Measurements from ENCODE around the gene TUBAL3. TPM values are rescaled to one million over a fixed set of nuclear protein-coding genes. Genes with fewer than 3 reads are reported as not detected.
A peak's percentile ranks its signal among the peaks of the same experiment; 100 is the strongest.

Gene TUBAL3
- total RNA-seq, result under 1 TPM; 0.21 to 0.31 TPM
- long read RNA-seq, result 0 reads

- intact Hi-C loops (cut with DNase I), result no loop called here
- DNase-seq (peak; percentile 29), ATAC-seq (peak in 1 of 2 donors; percentile 47)
These were observed at the start of gene TUBAL3 for GRCh38 chr10:5404208-5405041. Gene TUBAL3 (minus strand): TSS chr10:5404828. CDS start chr10:5404792, 36 bp downstream.

DNA sequence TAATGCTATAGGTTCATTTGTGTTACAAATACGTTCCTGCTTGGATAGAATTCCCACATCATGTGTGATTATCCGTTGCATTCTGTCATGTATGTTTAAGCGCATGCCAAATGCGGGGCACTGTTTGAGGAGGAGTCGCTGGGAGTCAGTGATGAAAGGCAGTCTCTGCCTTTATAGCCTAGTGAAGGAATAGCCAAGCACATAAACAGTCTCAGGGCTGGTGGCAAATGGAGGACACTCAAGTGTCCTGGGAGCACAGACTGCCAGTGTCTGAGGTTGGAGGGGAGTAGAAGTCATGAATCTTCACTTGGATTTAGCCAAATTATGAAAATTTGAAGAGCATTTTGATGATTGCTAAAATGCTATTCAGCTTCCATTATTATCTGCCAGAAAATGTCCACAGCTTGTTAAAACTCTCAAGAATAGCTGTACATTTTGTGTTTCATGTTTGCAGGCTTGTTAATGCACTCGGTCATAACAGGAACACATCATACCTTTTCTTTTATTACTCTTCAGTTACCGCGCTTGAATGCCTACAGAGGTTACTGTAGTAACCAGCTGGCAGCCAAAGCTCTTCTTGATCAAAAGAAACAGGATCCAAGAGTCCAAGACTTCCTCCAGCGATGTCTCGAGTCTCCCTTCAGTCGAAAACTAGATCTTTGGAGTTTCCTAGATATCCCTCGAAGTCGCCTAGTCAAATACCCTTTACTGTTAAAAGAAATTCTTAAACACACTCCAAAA lies 49.3 kb upstream of the TUBAL3 start:
- ATAC-seq (no peak), DNase-seq (no peak)
- intact Hi-C loops (cut with DNase I), result no loop called here

- no peak for DNase-seq
- ATAC-seq, result no peak
- intact Hi-C loops (cut with DNase I), result no loop called here
These were observed 46.2 kb upstream of the TUBAL3 start for GRCh38 chr10:5450605-5451384.

GRCh38 chr10:5449823-5450222 lies 45.2 kb upstream of the TUBAL3 start:
- DNase-seq, result no peak
- intact Hi-C loops (cut with DNase I), result loop anchor here in 1 of 2 donors (10.0 kb wide), 1 partner anchor 425 kb away; no protein-coding TSS in a partner anchor
- ATAC-seq, result peak; percentile 35 to 76

DNA sequence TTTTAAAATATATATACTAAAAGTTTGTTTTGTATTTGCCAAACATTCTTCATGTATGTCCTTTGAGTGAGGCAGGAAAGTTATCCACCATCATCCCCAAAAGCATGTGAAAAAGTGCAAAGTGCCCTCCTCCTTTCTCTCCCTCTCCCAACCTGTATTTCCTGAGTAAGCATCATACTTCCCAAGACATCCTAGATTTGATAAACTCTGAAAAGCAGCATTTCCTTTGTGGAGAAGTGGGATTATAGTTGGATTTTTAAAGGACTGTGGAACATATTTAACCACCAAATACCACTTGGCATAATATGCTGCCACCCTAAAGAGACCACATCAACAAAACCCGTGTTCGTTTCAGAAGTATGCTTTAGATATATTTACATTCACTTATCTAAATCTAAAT lies 44.6 kb upstream of the TUBAL3 start:
- intact Hi-C loops (cut with DNase I), result loop anchor here in 1 of 2 donors (10.0 kb wide), 1 partner anchor 426 kb away; no protein-coding TSS in a partner anchor
- ATAC-seq (no peak), DNase-seq (no peak)

- ATAC-seq, result no peak
- intact Hi-C loops (cut with DNase I), result loop anchor here in 1 of 2 donors (10.0 kb wide), 1 partner anchor 426 kb away; no protein-coding TSS in a partner anchor
These were observed 43.8 kb upstream of the TUBAL3 start for GRCh38 chr10:5448333-5449001.

GRCh38 chr10:5447611-5448071 lies 43.0 kb upstream of the TUBAL3 start:
- no peak for ATAC-seq
- intact Hi-C loops (cut with DNase I), result loop anchor here in 1 of 2 donors (10.0 kb wide), 1 partner anchor 427 kb away; no protein-coding TSS in a partner anchor
- no peak for DNase-seq

More at GRCh38 chr10:5448333-5449001, 43.8 kb upstream of the TUBAL3 start:
- DNase-seq, result no peak

- intact Hi-C loops (cut with DNase I), result loop anchor here in 1 of 2 donors (10.0 kb wide), 1 partner anchor 428 kb away; no protein-coding TSS in a partner anchor
- ATAC-seq, result no peak
- no peak for DNase-seq
These were observed 42.4 kb upstream of the TUBAL3 start for GRCh38 chr10:5447056-5447455.

DNA sequence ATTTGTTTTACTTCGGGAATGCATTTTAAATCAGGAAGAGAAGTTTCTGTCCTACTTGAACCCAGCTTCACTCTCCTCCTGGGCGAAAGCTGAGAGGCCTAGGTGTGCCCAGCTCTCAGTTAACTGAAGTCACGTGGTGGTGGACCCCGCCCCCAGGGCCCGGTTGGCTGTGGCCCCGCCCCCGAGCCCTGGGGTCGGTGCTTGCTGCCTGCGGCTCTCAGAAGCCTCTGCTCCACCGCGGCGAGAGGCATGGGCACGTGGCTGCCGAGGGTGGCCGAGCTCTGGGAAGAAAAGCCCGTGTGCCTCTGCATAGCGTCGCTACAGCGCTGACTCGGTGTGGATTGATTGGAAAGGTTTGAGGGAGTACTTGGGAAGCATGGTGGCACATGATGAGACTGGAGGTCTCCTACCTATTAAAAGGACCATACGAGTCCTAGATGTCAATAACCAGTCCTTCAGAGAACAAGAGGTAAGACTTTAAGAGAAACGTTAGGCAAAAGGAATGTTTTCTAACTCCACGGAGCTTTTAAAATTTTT lies 41.8 kb upstream of the TUBAL3 start:
- intact Hi-C loops (cut with DNase I), result loop anchor here in 1 of 2 donors (10.0 kb wide), 1 partner anchor 428 kb away; no protein-coding TSS in a partner anchor
- peak; percentile 97 to 98 for ATAC-seq
- DNase-seq, result peak; percentile 93

DNA sequence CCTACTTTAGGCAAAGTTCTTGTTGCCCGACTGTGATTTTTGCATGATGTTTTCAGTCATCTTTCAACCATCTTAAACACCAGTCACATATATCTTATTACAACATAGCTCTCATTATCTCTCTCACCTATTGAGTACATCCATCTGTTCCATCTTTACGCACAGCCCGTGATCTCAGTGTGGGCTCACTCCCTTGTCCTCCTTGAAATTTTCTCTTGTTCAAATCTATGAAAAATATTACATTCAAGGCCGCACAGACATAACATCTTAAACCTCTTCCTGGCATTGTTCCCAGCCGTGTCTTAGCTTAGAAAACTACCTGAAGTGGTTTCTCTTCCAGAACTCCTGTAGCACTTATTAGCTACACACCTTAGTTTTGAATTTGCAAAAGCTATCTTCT lies 40.4 kb upstream of the TUBAL3 start:
- intact Hi-C loops (cut with DNase I), result loop anchor here in 1 of 2 donors (10.0 kb wide), 1 partner anchor 430 kb away; no protein-coding TSS in a partner anchor
- no peak for ATAC-seq
- DNase-seq, result no peak

- ATAC-seq, result no peak
- intact Hi-C loops (cut with DNase I), result loop anchor here (5.0 to 10.0 kb wide), 2 partner anchors 179 to 431 kb away; no protein-coding TSS in a partner anchor
- DNase-seq, result no peak
These were observed 38.8 kb upstream of the TUBAL3 start for GRCh38 chr10:5443429-5443828.

- intact Hi-C loops (cut with DNase I), result loop anchor here (5.0 to 10.0 kb wide), 2 partner anchors 179 to 432 kb away; no protein-coding TSS in a partner anchor
- ATAC-seq, result no peak
- DNase-seq, result no peak
These were observed 38.4 kb upstream of the TUBAL3 start for GRCh38 chr10:5442990-5443370.

DNA sequence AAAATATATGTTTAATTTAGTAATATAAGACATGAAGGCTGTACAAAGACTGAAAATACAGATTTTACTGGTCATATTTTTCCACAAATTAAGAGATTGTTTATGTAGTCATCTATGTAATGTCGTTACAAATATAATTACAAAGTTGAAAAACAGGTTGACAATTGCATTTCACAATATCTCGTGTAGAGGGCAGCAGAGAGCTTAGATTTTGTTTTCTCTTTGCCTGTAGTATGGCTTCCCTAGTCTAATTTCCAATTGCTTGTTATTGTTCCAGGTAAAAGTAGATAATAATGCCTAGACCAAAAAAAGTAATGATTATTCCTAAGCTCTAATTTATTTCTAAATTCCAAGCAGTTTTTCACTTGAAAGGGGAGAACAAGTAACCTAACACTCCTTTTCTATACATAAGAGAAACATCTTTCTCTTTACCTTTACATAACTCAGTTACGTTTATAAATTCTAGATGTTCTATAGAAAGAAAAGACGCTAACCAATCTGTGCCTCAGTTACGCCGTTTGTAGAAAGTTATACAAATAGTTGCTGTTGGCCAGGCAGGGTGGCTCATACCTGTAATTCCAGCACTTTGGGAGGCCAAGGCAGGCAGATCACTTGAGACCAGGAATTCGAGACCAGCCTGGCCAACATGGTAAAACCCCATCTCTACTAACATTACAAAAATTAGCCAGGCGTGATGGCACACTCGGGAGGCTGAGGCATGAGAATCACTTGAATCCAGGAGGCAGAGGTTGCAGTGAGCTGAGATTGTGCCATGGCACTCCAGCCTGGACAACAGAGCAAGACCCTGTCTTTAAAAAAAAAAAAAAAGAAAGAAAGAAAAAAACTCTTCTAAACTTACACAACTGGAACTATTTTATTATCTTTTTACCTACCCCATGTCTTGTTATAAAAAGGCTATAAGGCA lies 37.7 kb upstream of the TUBAL3 start:
- ATAC-seq (peak in 1 of 2 donors; percentile 28), DNase-seq (no peak)
- intact Hi-C loops (cut with DNase I), result loop anchor here (5.0 to 10.0 kb wide), 2 partner anchors 180 to 432 kb away; no protein-coding TSS in a partner anchor

DNA sequence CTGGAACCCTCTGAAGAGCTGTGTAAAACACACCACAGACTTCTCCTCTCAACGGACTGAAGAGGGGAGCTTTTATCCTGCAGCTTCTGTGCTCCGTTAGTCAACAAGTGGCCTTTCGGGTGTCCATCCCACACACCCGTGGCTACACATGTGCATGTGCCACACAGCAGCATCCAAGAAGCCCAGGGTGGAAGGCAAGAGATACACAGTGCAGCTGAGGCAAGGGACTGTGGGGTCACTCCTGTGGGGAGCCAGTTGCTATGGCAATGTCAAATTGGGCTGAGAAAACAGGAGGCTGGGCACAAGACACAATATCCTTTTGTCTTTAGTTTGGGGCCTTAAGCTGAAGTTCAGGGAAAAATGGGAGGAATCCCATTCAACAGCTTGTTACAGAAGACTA lies 36.5 kb upstream of the TUBAL3 start:
- intact Hi-C loops (cut with DNase I), result loop anchor here (2.0 to 10.0 kb wide), 3 partner anchors 181 to 434 kb away; no protein-coding TSS in a partner anchor
- ATAC-seq (no peak), DNase-seq (no peak)

DNA sequence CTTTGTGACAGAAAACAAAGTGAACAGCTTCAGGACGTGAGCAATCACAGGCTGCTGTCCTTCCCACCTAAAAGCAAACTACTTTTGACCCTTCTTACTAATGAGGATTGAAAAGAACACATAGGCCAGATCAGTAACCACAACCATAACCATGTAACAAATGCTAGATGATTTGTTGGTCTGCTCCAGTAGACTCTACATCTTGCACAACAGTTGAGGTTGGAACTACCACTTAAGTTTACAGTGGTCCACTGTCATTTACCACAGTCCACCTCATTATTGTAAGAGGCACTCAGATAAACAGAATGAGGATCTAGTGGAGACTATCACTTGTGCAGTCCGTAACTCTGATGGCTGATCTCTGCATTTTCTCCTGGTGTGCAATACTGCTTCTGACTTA lies 35.6 kb upstream of the TUBAL3 start:
- no peak for ATAC-seq
- DNase-seq, result no peak
- intact Hi-C loops (cut with DNase I), result loop anchor here (2.0 to 10.0 kb wide), 3 partner anchors 182 to 435 kb away; no protein-coding TSS in a partner anchor

DNA sequence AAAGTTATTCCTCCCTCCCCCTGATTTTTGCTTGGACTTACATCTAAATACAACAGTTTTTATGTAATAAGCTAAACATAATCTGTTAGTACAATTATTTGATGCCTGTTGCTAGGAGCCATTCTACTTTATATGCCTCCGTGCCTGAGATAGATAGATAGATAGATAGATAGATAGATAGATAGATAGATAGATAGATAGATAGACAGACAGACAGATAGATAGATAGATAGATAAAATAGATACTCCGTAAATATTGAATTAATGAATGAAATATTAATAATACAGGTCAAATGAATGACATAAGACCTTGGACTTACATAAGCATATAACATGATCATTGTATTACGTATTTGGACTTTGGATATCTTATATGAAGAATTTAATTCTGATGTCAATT lies 30.7 kb upstream of the TUBAL3 start:
- intact Hi-C loops (cut with DNase I), result no loop called here
- ATAC-seq, result no peak
- no peak for DNase-seq
